Testis (tissue), 3 donors: ENCODE data around the gene ADPRH. TPM values are rescaled to one million over a fixed set of nuclear protein-coding genes. Genes with fewer than 3 reads are reported as not detected.
A peak's percentile ranks its signal among the peaks of the same experiment; 100 is the strongest.
"Not testable (repeated sequence)": the region's sequence is repeated elsewhere in the genome, so short reads cannot be mapped to it uniquely, and the experiment has no call there.

Source experiments
- DNase-seq: peaks from one replicate; pipeline ENCODE4 v3.0.0-alpha.2; 2019
- H3K27ac ChIP-seq, 2 donors: fragments of 200-600 bp; sonication (generic); one replicate each; pipeline ENCODE4 v1.5.1; 2019
- H3K27me3 ChIP-seq: fragments of 200-600 bp; sonication (generic); one replicate; pipeline ENCODE4 v1.5.1; 2019
- H3K36me3 ChIP-seq: fragments of 200-600 bp; sonication (generic); one replicate; pipeline ENCODE4 v1.5.1; 2017; ENCODE audit warnings: low read depth; ENCODE audit errors: missing control alignments
- H3K4me1 ChIP-seq: fragments of 200-600 bp; sonication (generic); one replicate; pipeline ENCODE4 v1.5.1; 2019
- H3K4me3 ChIP-seq, 2 donors: fragments of 200-600 bp; sonication (generic); one replicate each; pipeline ENCODE4 v1.5.1; 2017 to 2019
- H3K9me3 ChIP-seq: fragments of 200-600 bp; sonication (generic); one replicate; pipeline ENCODE4 v1.5.1; 2017
- CTCF ChIP-seq, 3 experiments: fragments of 450-650 bp in 2 of 3; fragments of 200-600 bp in 1 of 3; sonication (generic) in 1 of 3; IDR thresholded peaks; one replicate each; pipeline ENCODE4 v1.5.1; 2016 to 2019; ENCODE audit warnings: antibody characterized with exemption in 3 of 3, mild to moderate bottlenecking in 2 of 3, moderate library complexity in 1 of 3
- POLR2A ChIP-seq: fragments of 450-650 bp; IDR thresholded peaks from one replicate; pipeline ENCODE4 v1.6.1; 2017; ENCODE audit warnings: antibody characterized with exemption, mild to moderate bottlenecking, moderate library complexity
- WGBS, 2 donors: methylation state at CpG; one replicate each; pipeline ENCODE4 v1.1.5; 2018; 5-methylcytosine and 5-hydroxymethylcytosine counted together
- intact Hi-C: fragments of 100-400 bp; cut with DNase I; formaldehyde crosslinking; loops from one replicate; pipeline ENCODE4 v1.15.1; 2023; ENCODE audit warnings: low total_unique reads
- polyA plus RNA-seq: library from polyadenylated mRNA; stranded (reverse); fragments of 350-450 nt; fragmentation: Illumina TruSeq; extraction: RNeasy Lipid Tissue Mini Kit (QIAGEN cat#74804); gene quantifications from one replicate; pipeline ENCODE4 v1.2.3, GENCODE V29; 2014; ENCODE audit warnings: low read depth, low replicate concordance; ENCODE audit not compliant: insufficient read depth
- total RNA-seq, 2 donors: library from RNA; depleted of rRNA; stranded (reverse); fragments of >200 nt; gene quantifications; one replicate each; pipeline ENCODE4 v1.2.3, GENCODE V29; 2016

Gene ADPRH
- total and polyA plus RNA-seq, 3 donors from 2014 or later: 7.9 to 8.6 (median 8.0) TPM

- H3K9me3 ChIP-seq: no peaks in the 10 kb centered on the region
- no peaks in the 10 kb centered on the region for H3K36me3 ChIP-seq
- H3K27ac ChIP-seq: no peak overlapping the region
- no peak for TF ChIP-seq POLR2A
- no peak for TF ChIP-seq CTCF (IDR thresholded peaks at IDR 0.05)
- intact Hi-C loops: no loop called here
- H3K4me3 ChIP-seq: no peak overlapping the region
- H3K4me1 ChIP-seq: no peaks in the 10 kb centered on the region
- DNase-seq: no peak
- WGBS, 2 donors: 91 to 95% methylated on average over 9 of the region's 9 CpGs
- no peaks in the 10 kb centered on the region for H3K27me3 ChIP-seq
These were observed 20.5 kb upstream of the ADPRH start for GRCh38 chr3:119558626-119559317.

GRCh38 chr3:119559441-119559963 is 19.8 kb upstream of the ADPRH start, which contains the start of gene CD80:
Gene CD80, minus strand, starts transcription at chr3:119559614. Its CDS starts 1,886 bp downstream, at chr3:119557728.
- intact Hi-C loops: no loop called here
- no peak for TF ChIP-seq CTCF (IDR thresholded peaks at IDR 0.05)
- Histone ChIP-seq H3K27ac (no peak within 1 kb of the TSS), H3K9me3 (no peaks in the 10 kb centered on the region), H3K36me3 (no peaks in the 10 kb centered on the region), H3K27me3 (no peaks in the 10 kb centered on the region), H3K4me3 (no peak within 1 kb of the TSS), H3K4me1 (no peaks in the 10 kb centered on the region)
- DNase-seq: peak; percentile 78
- 57 to 70% methylated on average over 3 to 7 of the region's 7 CpGs for WGBS, 2 donors

- Histone ChIP-seq H3K36me3 (no peaks in the 10 kb centered on the region), H3K27ac (no peak overlapping the region), H3K4me3 (no peak overlapping the region), H3K27me3 (no peaks in the 10 kb centered on the region), H3K4me1 (no peaks in the 10 kb centered on the region), H3K9me3 (no peaks in the 10 kb centered on the region)
- TF ChIP-seq POLR2A: no peak
- TF ChIP-seq CTCF (IDR thresholded peaks at IDR 0.05): no peak
- DNase-seq: no peak
- intact Hi-C loops: no loop called here
- WGBS, 2 donors: 87 to 93% methylated on average over 5 of the region's 5 CpGs
These were observed 19.1 kb upstream of the ADPRH start for GRCh38 chr3:119560160-119560559.

GRCh38 chr3:119562307-119562961 is 16.9 kb upstream of the ADPRH start:
- H3K36me3 ChIP-seq: no peaks in the 10 kb centered on the region
- no peak for TF ChIP-seq CTCF (IDR thresholded peaks at IDR 0.05)
- no peak for TF ChIP-seq POLR2A
- no peaks in the 10 kb centered on the region for H3K9me3 ChIP-seq
- H3K27me3 ChIP-seq: no peaks in the 10 kb centered on the region
- H3K4me3 ChIP-seq: no peak overlapping the region
- H3K27ac ChIP-seq: no peak overlapping the region
- H3K4me1 ChIP-seq: no peaks in the 10 kb centered on the region
- 66 to 68% methylated on average over 6 of the region's 6 CpGs for WGBS, 2 donors
- intact Hi-C loops: no loop called here
- DNase-seq: no peak

GRCh38 chr3:119563334-119563733 is 16.0 kb upstream of the ADPRH start:
- intact Hi-C loops, H3K36me3 ChIP-seq, H3K4me3 ChIP-seq, H3K27me3 ChIP-seq, H3K4me1 ChIP-seq, H3K27ac ChIP-seq, H3K9me3 ChIP-seq, DNase-seq: not testable (repeated sequence)
- 91 to 97% methylated on average over 2 of the region's 2 CpGs for WGBS, 2 donors
